ENCODE results near the gene PLAC1.

Gene PLAC1, protein sequence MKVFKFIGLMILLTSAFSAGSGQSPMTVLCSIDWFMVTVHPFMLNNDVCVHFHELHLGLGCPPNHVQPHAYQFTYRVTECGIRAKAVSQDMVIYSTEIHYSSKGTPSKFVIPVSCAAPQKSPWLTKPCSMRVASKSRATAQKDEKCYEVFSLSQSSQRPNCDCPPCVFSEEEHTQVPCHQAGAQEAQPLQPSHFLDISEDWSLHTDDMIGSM

DNA sequence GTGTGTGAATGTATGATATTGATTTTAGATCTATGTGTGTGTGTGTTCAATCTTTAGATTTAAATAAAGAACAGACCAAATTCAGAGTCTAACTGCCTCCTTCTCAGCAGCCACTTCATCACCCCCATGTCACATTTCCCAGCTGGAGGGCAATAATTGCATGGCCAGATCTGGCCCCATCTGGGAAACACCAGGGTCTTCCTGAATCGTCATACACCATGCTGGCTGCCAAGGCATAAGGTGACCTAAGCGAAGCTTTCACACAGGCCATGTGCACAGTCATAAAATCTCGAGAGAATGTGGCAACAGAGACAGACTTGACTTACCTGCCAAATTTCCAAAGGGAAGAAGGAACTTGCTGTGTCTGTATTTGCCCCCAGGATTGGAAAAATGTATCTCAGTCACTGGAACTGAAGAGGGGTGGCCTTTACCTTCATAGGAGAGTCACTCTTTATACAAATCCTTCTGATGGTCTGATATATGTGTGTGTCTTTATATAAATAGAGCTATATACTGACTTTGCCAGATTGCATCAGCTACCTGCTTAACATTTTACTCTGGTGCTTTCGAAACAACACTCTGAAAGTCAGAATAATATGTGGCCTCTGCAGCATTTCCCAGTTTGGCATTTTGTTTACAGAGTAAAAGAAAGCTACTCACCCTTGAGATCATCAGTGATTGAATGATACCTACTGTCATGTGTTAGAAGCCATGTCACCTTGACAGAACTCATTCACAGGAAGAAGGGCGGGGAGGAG is at the start of gene PLAC1:
Gene PLAC1, minus strand, starts transcription at position 470 of the 758 bp plus-strand sequence. CDS start 91,789 bp downstream, outside the sequence.
- DNase-seq (ENCODE audit: low read depth, low spot score): no peak
- in situ Hi-C loops (cut with HindIII; ENCODE audit: low sequenced_read_pairs): no loop called here
- no peak within 1 kb of the TSS for H3K4me3 ChIP-seq (ENCODE audit: low read depth, low read length)
- TF ChIP-seq, protein P1, sequence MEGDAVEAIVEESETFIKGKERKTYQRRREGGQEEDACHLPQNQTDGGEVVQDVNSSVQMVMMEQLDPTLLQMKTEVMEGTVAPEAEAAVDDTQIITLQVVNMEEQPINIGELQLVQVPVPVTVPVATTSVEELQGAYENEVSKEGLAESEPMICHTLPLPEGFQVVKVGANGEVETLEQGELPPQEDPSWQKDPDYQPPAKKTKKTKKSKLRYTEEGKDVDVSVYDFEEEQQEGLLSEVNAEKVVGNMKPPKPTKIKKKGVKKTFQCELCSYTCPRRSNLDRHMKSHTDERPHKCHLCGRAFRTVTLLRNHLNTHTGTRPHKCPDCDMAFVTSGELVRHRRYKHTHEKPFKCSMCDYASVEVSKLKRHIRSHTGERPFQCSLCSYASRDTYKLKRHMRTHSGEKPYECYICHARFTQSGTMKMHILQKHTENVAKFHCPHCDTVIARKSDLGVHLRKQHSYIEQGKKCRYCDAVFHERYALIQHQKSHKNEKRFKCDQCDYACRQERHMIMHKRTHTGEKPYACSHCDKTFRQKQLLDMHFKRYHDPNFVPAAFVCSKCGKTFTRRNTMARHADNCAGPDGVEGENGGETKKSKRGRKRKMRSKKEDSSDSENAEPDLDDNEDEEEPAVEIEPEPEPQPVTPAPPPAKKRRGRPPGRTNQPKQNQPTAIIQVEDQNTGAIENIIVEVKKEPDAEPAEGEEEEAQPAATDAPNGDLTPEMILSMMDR (IDR thresholded peaks at IDR 0.05; ENCODE audit: low read depth, low read length): no peak

DNA sequence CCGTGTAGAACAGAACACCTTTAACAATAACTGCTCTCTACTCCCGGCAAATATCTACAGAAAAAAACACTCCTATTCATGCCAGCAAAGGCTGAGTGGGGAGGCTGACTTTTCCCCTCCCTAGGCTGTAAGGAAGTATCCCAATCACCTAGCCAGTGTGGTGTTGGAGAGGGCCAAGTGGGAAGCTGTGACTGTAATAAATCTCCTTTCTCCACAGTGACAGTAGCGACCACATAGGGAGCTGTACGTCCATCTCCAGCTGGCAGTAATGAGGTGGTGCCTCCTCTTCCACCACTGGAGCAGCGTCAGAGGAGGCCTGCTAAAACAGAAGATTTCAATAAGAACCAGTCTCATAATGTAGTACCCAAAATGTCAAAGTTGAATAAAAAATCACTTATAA is 47.9 kb upstream of the PLAC1 start:
- no peak for DNase-seq (ENCODE audit: low read depth, low spot score)
- in situ Hi-C loops (cut with HindIII; ENCODE audit: low sequenced_read_pairs): no loop called here
- H3K4me3 ChIP-seq (ENCODE audit: low read depth, low read length): no peak overlapping the region
- TF ChIP-seq, protein P1 (IDR thresholded peaks at IDR 0.05; ENCODE audit: low read depth, low read length): no peak

DNA sequence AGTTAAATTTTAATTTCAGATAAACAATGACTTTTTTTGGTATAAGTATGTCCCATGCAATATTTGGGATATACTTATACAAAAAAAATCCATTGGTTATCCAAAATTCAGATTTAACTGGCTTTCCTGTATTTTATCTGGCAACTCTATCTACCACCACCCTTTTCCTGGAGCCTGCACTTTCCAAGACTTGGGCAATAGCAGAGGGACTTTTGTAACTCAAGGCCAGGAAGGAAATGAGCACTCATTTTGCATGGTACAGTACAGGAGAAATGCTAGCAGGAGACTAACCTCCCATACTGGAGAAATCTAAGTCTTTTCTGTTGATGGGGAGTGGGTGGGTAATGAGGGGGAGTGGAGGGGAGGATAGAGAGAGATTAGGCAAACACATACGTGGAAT is 37.7 kb upstream of the PLAC1 start:
- TF ChIP-seq, protein P1 (IDR thresholded peaks at IDR 0.05; ENCODE audit: low read depth, low read length): no peak
- no peak for DNase-seq (ENCODE audit: low read depth, low spot score)
- no peak overlapping the region for H3K4me3 ChIP-seq (ENCODE audit: low read depth, low read length)
- in situ Hi-C loops (cut with HindIII; ENCODE audit: low sequenced_read_pairs): no loop called here

DNA sequence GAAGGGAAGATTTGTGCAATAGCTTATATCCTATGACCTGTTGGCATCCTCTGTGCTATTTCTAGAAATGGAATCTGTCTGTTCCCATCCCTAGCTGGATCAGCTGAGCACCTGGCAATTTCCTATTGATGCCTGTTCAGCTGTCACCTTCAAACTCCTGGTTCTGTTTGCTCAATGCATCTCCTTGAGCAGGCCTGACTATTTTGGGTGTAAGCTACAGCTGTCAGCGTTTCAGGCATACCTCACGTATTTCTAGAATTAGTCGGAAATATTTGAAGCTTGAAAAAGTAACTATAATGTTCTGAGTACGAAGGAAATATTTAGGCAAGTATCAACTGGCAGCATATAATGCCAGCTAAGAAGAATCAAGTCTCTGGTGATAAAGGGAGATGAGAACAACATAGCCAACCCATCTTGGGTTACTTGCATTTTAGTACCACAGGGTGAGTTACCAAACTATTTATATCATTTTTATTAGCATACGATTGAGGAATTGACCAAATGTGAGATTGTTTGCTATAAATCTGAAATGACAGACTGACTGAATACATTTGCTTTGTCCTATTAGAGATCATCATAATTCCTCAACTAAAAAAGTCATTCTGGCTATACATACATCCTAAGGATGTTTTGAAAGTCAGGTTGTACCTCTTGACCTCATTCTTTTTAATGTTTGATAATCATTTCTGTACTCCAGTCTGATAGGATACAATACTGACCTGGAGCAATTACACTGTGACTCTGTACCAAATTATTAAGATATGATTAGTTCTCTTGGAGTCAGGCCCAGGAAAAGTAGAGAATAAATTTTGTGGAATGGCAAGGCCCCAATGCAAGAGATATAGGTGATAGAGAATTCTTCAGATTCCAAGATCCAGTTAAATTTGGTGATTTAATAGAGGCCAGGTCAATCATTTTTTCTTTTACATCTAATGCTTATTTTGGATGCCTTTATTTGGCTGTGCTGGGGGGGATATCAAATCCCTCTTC is 36.4 kb upstream of the PLAC1 start:
- in situ Hi-C loops (cut with HindIII; ENCODE audit: low sequenced_read_pairs): no loop called here
- H3K4me3 ChIP-seq (ENCODE audit: low read depth, low read length): no peak overlapping the region
- no peak for DNase-seq (ENCODE audit: low read depth, low spot score)
- TF ChIP-seq, protein P1 (IDR thresholded peaks at IDR 0.05; ENCODE audit: low read depth, low read length): no peak

DNA sequence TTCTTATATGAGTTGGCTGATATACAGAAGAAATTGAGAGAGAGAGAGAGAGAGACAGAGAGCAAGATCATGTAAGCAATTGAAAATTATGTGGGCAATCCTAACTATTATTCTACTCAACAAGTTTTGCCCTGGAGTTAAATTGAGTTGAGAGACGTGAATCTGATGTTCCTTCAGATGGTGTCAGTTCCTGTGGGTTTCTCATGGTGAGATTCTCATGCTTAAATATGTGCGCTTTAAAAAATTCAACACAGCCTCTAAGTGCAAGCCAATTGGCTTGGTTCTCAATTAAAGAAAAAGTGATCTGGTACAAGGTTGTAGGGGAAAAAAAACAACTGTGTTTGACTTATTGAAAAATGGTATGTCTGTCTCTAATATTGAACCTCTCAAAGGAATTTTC is 35.4 kb upstream of the PLAC1 start:
- H3K4me3 ChIP-seq (ENCODE audit: low read depth, low read length): no peak overlapping the region
- TF ChIP-seq, protein P1 (IDR thresholded peaks at IDR 0.05; ENCODE audit: low read depth, low read length): no peak
- no peak for DNase-seq (ENCODE audit: low read depth, low spot score)
- in situ Hi-C loops (cut with HindIII; ENCODE audit: low sequenced_read_pairs): no loop called here

DNA sequence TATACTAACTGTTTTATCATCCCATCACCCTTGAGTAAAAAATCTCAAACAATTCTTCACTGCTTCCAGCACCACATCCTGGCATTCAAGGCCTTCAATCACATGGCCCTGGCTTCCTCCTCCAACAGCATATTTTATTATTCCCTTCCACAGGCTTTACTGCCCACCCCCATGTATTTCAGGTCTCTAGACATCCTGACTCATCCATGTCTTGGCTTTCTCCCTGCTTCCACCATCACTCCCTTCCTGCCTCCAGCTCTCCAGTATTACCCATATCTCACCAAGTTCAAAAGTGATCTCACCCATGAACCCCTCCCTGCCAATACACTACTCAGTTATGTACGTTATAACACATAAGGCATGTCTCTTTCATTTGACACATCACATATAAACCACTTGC is 34.7 kb upstream of the PLAC1 start:
- H3K4me3 ChIP-seq (ENCODE audit: low read depth, low read length): no peak overlapping the region
- in situ Hi-C loops (cut with HindIII; ENCODE audit: low sequenced_read_pairs): no loop called here
- peak; percentile 41 for DNase-seq (ENCODE audit: low read depth, low spot score)
- TF ChIP-seq, protein P1 (IDR thresholded peaks at IDR 0.05; ENCODE audit: low read depth, low read length): no peak
